A549 (cell line): ENCODE results near the gene CEP164.

ENCODE experiments used
- CBX2 ChIP-seq: fragments of 200-600 bp; sonication (generic); IDR thresholded peaks from 2 replicates; pipeline ENCODE4 v1.6.1; 2016; ENCODE audit warnings: low read depth, mild to moderate bottlenecking, borderline replicate concordance
- EP300 ChIP-seq, 2 experiments: fragments of >200 bp; sonication (Bioruptor Twin); formaldehyde crosslinking; IDR thresholded peaks; 2 replicates in 1 of 2; 3 replicates in 1 of 2; pipeline ENCODE4 v1.6.1; 2016 to 2017
- HDAC2 ChIP-seq: fragments of 200-600 bp; sonication (generic); IDR thresholded peaks from 2 replicates; pipeline ENCODE4 v1.6.1; 2016
- NFE2L2 ChIP-seq: fragments of 150-350 bp; conservative IDR thresholded peaks from 2 replicates; pipeline ENCODE4 v1.6.1; 2014; ENCODE audit warnings: low read length
- RCOR1 ChIP-seq: fragments of 150-350 bp; IDR thresholded peaks from 2 replicates; pipeline ENCODE4 v1.6.1; 2014; ENCODE audit warnings: antibody characterized with exemption, low read length, low read depth
- SREBF2 ChIP-seq: fragments of 450-650 bp; IDR thresholded peaks from 2 replicates; pipeline ENCODE4 v1.6.1; 2014; ENCODE audit warnings: mild to moderate bottlenecking, moderate library complexity
- TF ChIP-seq, protein P1 (sequence below): fragments of >200 bp; sonication (Bioruptor Twin); formaldehyde crosslinking; IDR thresholded peaks from 3 replicates; pipeline ENCODE4 v1.5.1; 2016

DNA sequence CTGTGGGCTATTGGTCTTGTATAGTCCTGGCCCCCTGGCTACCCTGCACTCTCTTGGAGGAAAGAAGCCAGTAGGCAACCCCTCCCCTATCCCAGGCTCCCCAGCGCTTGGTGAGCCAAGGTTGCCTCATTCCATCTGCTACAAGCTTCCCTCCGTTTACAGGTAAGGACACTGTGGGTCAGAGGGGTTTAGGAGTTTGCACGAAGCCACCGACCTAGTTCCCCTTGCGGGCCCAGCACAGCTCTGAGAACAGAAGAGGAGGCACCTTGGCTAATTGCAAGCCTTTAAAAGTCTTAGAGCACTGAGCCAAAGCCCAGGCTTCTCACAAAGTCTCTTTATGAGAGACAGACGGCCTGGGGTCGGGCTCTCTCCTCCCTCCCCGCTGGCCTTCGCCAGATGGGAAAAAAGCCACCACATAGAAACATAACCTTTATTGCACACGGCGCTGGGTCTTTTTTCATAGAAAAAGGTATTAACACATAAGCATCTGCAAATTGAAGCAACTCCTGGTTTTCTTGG is 99.8 kb downstream of the CEP164 start:
- TF ChIP-seq, protein P1, sequence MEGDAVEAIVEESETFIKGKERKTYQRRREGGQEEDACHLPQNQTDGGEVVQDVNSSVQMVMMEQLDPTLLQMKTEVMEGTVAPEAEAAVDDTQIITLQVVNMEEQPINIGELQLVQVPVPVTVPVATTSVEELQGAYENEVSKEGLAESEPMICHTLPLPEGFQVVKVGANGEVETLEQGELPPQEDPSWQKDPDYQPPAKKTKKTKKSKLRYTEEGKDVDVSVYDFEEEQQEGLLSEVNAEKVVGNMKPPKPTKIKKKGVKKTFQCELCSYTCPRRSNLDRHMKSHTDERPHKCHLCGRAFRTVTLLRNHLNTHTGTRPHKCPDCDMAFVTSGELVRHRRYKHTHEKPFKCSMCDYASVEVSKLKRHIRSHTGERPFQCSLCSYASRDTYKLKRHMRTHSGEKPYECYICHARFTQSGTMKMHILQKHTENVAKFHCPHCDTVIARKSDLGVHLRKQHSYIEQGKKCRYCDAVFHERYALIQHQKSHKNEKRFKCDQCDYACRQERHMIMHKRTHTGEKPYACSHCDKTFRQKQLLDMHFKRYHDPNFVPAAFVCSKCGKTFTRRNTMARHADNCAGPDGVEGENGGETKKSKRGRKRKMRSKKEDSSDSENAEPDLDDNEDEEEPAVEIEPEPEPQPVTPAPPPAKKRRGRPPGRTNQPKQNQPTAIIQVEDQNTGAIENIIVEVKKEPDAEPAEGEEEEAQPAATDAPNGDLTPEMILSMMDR: no peak
- TF ChIP-seq HDAC2: no peak
- TF ChIP-seq RCOR1: no peak
- TF ChIP-seq CBX2: no peak
- TF ChIP-seq EP300 (IDR thresholded peaks at IDR 0.05): no peak
- TF ChIP-seq NFE2L2: no peak
- TF ChIP-seq SREBF2: no peak
